ENCODE measurements around the gene MADD.
"Not testable (repeated sequence)": the region's sequence is repeated elsewhere in the genome, so short reads cannot be mapped to it uniquely, and the experiment has no call there.

Gene MADD

DNA sequence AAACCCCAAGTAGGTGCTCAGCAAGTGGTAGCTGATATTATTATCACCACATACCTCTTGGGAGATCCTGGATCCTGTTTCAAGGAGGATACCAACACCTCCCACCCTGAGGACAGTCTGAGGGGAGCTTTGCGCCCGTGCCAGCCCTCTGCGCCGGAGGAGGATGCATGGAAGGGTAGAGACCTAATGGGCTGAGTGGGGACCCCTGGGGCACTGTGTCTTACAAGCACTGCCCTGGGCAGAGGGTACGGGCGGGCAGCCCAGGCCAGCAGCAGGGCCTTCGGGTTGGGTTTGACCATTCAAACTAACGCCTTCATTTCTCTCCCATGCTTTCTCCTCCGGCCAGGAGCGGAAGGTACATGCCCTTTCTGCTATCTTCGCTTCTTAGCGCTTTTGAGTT, 56.3 kb downstream of the MADD start:
- DNase-seq, result no peak

DNA sequence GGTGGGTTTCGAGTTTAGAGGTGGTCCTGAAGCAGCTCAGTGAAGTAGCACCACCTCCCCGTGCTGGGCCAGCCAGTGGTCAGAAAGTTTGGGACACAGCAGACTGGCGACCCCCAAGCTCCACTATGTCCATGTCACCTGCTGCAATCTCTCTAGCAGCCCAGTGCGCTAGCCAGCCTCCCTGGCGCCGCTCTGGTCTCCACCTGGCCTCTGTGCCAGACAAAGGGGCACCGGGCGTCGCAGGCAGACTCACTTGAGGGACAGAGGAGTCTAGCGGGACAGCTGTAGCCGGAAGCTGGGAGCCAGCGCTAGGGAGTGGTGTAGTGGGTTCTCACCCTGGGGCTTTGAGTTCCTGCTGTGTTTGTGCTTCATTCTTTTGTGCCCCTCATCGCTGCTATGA, 57.1 kb downstream of the MADD start:
- DNase-seq, result no peak

GRCh38 chr11:47327949-47328348, 58.0 kb downstream of the MADD start:
- DNase-seq, result no peak

- DNase-seq, result no peak
These were observed 58.8 kb downstream of the MADD start for GRCh38 chr11:47328449-47329390.

- no peak for DNase-seq
These were observed 59.6 kb downstream of the MADD start for GRCh38 chr11:47329431-47329986.

DNA sequence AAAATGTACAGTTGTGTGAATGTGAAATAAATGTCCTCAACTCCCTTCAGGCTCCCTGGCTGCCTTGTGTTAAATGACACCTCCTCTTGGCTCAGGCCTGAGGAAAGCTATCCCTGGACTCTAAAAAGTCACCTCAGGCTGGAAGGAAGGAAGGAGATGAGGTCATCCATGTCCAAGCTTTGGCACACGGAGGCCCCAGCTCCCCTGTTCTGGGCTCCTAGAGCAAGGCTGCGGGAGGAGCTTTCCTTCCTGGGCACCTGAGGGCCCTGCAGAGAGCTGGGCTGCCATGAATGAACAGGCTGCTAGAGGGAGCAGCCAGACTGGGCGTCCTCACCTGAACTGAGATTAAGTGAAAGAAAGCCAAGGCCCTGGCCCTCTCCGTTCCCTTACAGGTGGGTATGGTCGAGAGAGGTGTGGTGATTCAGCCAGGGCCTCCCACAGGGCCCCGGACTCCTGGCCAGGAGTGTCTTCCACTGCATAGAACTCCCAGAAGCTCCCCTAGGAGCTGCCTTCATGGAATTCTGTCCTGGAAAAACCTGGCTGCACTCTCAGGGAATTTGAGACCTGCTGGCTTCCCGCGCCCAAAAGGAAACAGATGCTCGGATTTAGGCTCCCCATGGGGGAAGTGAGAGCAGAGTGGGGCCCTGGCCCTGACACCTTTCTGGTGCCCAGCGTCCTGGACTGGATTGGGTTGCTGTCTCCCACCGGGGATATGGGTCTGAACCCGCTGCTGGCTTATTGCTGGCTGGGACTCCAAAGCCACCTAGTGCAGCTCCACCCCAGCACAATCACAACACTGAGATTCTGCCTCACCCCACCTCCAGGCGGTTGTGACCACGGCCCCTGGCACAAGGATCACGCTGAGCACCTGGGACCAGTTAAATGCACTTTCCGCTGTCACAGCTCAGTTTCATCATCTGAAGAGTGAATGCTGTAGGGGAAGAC, 60.3 kb downstream of the MADD start:
- no peak for DNase-seq

DNA sequence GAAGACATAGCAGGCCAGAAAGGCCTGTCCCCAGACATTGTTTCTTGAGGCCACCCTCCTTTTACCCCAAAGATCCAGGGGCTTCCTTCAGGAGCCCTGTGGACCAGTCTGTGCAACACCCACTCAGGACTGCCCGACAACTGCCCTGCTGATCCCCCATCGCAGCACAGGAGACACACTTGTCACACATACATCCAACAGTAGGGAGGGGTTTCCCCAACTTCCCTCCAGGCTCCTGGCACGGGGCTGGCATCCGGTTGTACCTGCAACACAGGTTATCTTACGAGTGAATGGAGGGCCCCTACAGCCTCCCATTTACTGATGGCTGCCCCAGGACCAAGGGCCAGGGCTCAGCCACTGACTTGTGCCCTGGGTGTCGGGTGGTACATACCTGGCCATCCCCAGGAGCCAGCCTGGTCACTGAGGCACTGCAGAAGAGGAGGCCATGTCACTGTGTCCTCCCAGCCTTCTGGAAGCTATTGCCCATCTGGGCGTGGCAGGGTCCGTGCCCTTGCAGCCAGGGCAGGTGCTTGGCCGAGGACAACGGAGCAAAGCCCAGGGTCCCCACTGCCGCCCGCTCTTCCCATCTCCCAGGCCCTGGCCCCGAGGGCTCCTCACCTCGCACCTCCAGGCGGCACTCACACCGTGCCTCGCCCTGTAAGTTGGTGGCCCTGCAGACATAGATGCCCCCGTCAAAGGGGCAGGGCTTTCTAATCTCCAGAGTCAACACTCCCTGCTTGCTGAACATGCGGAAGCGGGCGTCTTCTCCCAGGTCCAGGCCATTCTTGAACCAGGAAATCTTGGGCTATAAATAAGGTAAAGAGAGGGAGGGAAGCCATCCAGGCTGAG, 61.7 kb downstream of the MADD start:
- no peak for DNase-seq

GRCh38 chr11:47332303-47332711, 62.4 kb downstream of the MADD start:
- DNase-seq, result no peak

DNA sequence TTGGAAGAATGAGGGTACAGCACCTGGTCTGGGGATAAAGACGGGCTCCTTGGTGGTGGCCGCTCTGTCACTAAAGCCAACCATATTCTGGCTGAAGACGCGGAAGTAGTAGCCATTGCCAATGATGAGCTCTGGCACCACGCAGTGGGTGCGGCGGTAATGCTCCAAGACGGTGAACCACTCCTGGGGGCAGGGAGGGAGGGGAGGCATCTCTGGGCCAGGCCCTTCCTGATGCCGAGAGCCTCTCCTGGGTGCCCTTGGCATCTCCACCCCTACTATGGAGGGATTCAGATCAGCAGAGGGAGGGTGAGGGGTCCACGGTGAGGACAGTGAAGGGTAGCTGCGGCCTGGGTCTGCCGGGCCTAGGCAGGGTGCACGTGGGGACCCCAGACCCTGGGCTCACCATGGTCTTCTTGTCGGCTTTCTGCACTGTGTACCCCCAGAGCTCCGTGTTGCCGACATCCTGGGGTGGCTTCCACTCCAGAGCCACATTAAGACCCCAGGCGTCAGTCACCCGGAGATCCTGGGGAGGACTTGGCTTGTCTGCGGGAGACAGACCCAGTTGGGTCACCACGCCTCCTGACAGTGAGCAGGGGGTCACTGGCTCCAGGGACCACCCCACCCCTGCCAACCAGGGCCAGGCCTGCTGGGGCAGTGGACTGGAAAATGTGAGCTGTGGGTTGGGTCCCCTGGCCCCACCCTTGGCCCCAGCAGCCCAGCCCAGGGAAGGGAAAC, 63.0 kb downstream of the MADD start:
- DNase-seq, result no peak

- DNase-seq, result no peak
These were observed 63.6 kb downstream of the MADD start for GRCh38 chr11:47333526-47333845.

GRCh38 chr11:47333886-47334443, 64.0 kb downstream of the MADD start:
- DNase-seq, result no peak

GRCh38 chr11:47334699-47335411, 64.9 kb downstream of the MADD start:
- DNase-seq, result not testable (repeated sequence)

GRCh38 chr11:47335733-47336132, 65.8 kb downstream of the MADD start:
- no peak for DNase-seq

GRCh38 chr11:47336595-47336994, 66.7 kb downstream of the MADD start:
- no peak for DNase-seq

GRCh38 chr11:47337229-47337924, 67.4 kb downstream of the MADD start:
- DNase-seq, result no peak

DNA sequence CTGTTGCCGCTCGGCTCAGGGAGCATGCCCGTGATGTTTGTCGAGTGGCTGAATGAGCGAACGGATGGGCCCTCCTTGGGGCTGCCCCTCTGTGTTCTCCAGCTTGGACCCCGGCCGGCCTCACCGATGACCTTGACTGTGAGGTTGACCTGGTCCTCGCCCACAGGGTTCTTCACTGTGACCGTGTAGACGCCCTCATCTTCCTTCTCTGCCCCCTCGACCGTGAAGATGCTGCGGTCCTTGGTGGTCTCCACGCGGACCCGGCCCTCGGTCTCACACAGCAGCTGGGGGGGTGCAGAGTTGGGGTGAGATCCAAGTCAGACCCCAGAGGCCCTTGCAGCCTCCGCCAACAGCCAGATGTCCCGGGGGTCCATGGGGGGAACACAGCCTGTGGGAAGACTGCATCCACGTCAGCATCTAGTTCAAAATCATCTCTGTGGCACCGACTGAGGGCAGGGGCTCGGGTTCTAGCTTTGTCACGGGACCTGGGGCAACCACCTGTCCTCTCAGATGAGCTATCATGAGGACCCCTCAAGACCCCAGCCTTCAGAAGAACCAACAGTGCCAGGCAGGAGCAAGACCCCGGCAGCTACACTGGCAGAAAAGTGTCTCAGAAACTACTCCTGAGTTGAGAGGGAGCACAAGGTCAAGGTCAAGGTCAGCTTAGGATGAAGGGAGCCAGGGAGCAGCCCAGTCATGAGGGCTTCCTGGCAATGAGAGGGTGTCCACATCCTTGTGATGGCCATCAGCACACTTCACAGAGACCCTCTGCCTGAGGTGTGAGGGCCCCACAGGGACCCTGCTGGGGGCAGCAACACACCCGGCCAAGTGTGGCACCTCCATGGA, 68.7 kb downstream of the MADD start:
- no peak for DNase-seq

DNA sequence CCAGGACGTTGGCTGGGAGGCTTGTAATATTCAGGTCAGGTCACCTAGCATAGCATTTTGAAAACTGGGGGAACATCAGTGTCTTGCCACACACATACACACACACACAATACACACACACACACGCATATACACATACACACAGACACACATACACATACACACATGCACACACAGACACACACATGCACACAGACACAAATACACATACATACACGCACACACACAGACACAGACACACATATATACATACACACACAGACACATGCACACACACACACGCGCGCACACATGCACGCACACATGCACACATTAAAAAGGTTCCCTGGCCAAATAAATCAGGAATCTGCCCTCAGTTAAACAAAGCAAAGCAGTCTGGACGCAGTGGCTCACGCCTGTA, 70.1 kb downstream of the MADD start:
- DNase-seq, result no peak

DNA sequence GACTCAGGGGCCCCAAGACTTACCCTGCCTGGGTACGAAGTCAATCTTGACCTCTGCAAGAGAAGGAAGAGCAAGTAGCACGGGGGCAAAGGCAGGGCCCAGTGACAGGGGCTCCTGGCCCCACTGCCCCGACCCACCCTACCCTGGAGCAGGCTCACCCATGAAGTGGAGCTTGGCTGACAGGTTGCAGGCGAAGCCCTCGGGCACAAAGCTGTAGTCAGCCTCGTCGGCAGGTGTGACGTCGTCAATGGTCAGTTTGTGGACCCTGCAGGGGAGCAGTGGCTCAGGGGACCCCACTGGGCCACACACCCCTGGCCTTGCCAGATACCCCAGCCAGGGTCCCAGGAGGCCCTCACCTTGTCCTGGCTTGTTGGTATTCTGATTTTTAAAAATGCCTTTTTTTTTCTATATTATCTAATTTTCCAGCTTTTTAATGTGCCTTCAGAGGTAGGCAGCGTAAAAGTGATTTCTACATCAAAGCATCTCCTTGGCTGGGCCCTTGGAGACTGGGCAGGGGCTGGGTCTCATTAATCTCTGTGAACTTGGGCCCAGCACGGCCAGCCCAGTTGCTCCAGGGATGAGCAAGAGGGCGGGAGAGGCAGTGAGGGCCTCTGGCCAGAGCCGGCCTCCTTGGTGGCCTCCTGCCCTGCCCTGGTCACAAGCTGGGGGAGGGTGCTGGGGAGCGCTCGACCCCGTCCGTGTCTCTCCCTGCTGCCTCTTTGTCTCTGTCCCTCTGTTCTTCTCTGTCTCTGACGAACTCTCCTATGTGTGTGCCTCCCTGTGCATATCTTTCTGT, 71.2 kb downstream of the MADD start:
- DNase-seq, result no peak

Data from activated naive CD4-positive, alpha-beta T cell treated with anti-CD3 and anti-CD28 coated beads, Interleukin-2, amount 50 U/mL, for 16 hours (primary cell).